ENCODE measurements around the gene MRPL37. TPM values are rescaled to one million over a fixed set of nuclear protein-coding genes. Genes with fewer than 3 reads are reported as not detected.

MRPL37 gene
- total and polyA plus RNA-seq, 2 donors from 2014 or later: 47.4 to 114 TPM

- no peak overlapping the region for H3K9ac ChIP-seq (ENCODE audit: low read length in 3 of 3)
- FAIRE-seq (no peak), DNase-seq (peak in 1 of 5 donors; percentile 72)
- H3K4me1 ChIP-seq (ENCODE audit: control insufficient read depth in 2 of 3, insufficient read depth in 2 of 3, low read depth in 1 of 3, low read length in 3 of 3): peaks cover 0 to 8% (median 0%) of the 10 kb centered on the region in 3 donors
- no peak overlapping the region for H3K27ac ChIP-seq (ENCODE audit: low read depth in 2 of 2, low read length in 2 of 2)
- H3K4me3 ChIP-seq (ENCODE audit: low read length in 3 of 3): no peak overlapping the region
- H3K27me3 ChIP-seq (ENCODE audit: control insufficient read depth, insufficient read depth, low read length): no peaks in the 10 kb centered on the region
- H3K9me3 ChIP-seq (ENCODE audit: control insufficient read depth in 2 of 3, insufficient read depth in 1 of 3, low read length in 3 of 3): no peaks in the 10 kb centered on the region
- TF ChIP-seq, protein P1, sequence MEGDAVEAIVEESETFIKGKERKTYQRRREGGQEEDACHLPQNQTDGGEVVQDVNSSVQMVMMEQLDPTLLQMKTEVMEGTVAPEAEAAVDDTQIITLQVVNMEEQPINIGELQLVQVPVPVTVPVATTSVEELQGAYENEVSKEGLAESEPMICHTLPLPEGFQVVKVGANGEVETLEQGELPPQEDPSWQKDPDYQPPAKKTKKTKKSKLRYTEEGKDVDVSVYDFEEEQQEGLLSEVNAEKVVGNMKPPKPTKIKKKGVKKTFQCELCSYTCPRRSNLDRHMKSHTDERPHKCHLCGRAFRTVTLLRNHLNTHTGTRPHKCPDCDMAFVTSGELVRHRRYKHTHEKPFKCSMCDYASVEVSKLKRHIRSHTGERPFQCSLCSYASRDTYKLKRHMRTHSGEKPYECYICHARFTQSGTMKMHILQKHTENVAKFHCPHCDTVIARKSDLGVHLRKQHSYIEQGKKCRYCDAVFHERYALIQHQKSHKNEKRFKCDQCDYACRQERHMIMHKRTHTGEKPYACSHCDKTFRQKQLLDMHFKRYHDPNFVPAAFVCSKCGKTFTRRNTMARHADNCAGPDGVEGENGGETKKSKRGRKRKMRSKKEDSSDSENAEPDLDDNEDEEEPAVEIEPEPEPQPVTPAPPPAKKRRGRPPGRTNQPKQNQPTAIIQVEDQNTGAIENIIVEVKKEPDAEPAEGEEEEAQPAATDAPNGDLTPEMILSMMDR (IDR thresholded peaks at IDR 0.05; ENCODE audit: borderline replicate concordance, extremely low read depth, insufficient read depth): no peak
- intact Hi-C loops (cut with DNase I): no loop called here
- H3K36me3 ChIP-seq (ENCODE audit: control insufficient read depth in 2 of 3, insufficient read depth in 3 of 3, low read length in 3 of 3): peaks cover 0 to 7% (median 3%) of the 10 kb centered on the region in 3 donors
Observed at GRCh38 chr1:54252371-54252936, 52.5 kb downstream of the MRPL37 start.

- DNase-seq (peak in 1 of 5 donors; percentile 41), FAIRE-seq (no peak)
- intact Hi-C loops (cut with DNase I): no loop called here
- H3K9ac ChIP-seq (ENCODE audit: low read length in 3 of 3): no peak overlapping the region
- H3K9me3 ChIP-seq (ENCODE audit: control insufficient read depth in 2 of 3, insufficient read depth in 1 of 3, low read length in 3 of 3): no peaks in the 10 kb centered on the region
- no peak overlapping the region for H3K27ac ChIP-seq (ENCODE audit: low read depth in 2 of 2, low read length in 2 of 2)
- TF ChIP-seq, protein P1 (IDR thresholded peaks at IDR 0.05; ENCODE audit: borderline replicate concordance, extremely low read depth, insufficient read depth): no peak
- no peak overlapping the region for H3K4me3 ChIP-seq (ENCODE audit: low read length in 3 of 3)
- H3K36me3 ChIP-seq (ENCODE audit: control insufficient read depth in 2 of 3, insufficient read depth in 3 of 3, low read length in 3 of 3): peaks cover 0 to 3% (median 2%) of the 10 kb centered on the region in 3 donors
- no peaks in the 10 kb centered on the region for H3K27me3 ChIP-seq (ENCODE audit: control insufficient read depth, insufficient read depth, low read length)
- peaks cover 0 to 8% (median 0%) of the 10 kb centered on the region in 3 donors for H3K4me1 ChIP-seq (ENCODE audit: control insufficient read depth in 2 of 3, insufficient read depth in 2 of 3, low read depth in 1 of 3, low read length in 3 of 3)
Observed at GRCh38 chr1:54253480-54253879, 53.5 kb downstream of the MRPL37 start.

GRCh38 chr1:54254055-54254454 is 54.1 kb downstream of the MRPL37 start:
- FAIRE-seq: no peak
- H3K27me3 ChIP-seq (ENCODE audit: control insufficient read depth, insufficient read depth, low read length): no peaks in the 10 kb centered on the region
- intact Hi-C loops (cut with DNase I): no loop called here
- H3K27ac ChIP-seq (ENCODE audit: low read depth in 2 of 2, low read length in 2 of 2): no peak overlapping the region
- H3K4me3 ChIP-seq (ENCODE audit: low read length in 3 of 3): no peak overlapping the region
- H3K9ac ChIP-seq (ENCODE audit: low read length in 3 of 3): no peak overlapping the region
- TF ChIP-seq, protein P1 (IDR thresholded peaks at IDR 0.05; ENCODE audit: borderline replicate concordance, extremely low read depth, insufficient read depth): no peak
- DNase-seq: peak in 1 of 5 donors; percentile 53
- peaks cover 0 to 8% (median 0%) of the 10 kb centered on the region in 3 donors for H3K4me1 ChIP-seq (ENCODE audit: control insufficient read depth in 2 of 3, insufficient read depth in 2 of 3, low read depth in 1 of 3, low read length in 3 of 3)
- H3K36me3 ChIP-seq (ENCODE audit: control insufficient read depth in 2 of 3, insufficient read depth in 3 of 3, low read length in 3 of 3): peaks cover 0 to 3% (median 0%) of the 10 kb centered on the region in 3 donors
- no peaks in the 10 kb centered on the region for H3K9me3 ChIP-seq (ENCODE audit: control insufficient read depth in 2 of 3, insufficient read depth in 1 of 3, low read length in 3 of 3)

All from kidney (tissue), 14 donors.